HepG2 (cell line): ENCODE results near the gene ZWILCH. TPM values are rescaled to one million over a fixed set of nuclear protein-coding genes. Genes with fewer than 3 reads are reported as not detected.

Experiments
- ASH2L ChIP-seq: fragments of 300-600, 200-600 bp; sonication (generic); IDR thresholded peaks from 2 replicates; pipeline ENCODE4 v1.7.0; 2017; ENCODE audit warnings: low read depth, mild to moderate bottlenecking, moderate library complexity, mixed read lengths, low read length; ENCODE audit not compliant: insufficient read length
- ATM ChIP-seq: fragments of 450-650 bp; IDR thresholded peaks from 2 replicates; pipeline ENCODE4 v1.7.1; 2017; ENCODE audit warnings: mild to moderate bottlenecking, borderline replicate concordance
- BRD4 ChIP-seq: sonication (generic); formaldehyde crosslinking; IDR thresholded peaks from 2 replicates; pipeline ENCODE4 v1.4.0; 2020; ENCODE audit warnings: missing genetic modification reagents
- FOXK1 ChIP-seq: sonication (generic); formaldehyde crosslinking; IDR thresholded peaks from 2 replicates; pipeline ENCODE4 v1.4.0; 2020; ENCODE audit warnings: low read depth, missing genetic modification reagents, borderline replicate concordance
- KDM3A ChIP-seq: IDR thresholded peaks from 2 replicates; pipeline ENCODE4 v1.6.1; 2018; ENCODE audit warnings: low read depth, missing compliant biosample characterization
- KLF15 ChIP-seq: sonication (generic); formaldehyde crosslinking; IDR thresholded peaks from 2 replicates; pipeline ENCODE4 v1.8.1; 2023; ENCODE audit warnings: borderline replicate concordance, mild to moderate bottlenecking, inconsistent platforms, missing genetic modification reagents, mixed read lengths
- NKX3-1 ChIP-seq: sonication (generic); formaldehyde crosslinking; IDR thresholded peaks from 2 replicates; pipeline ENCODE4 v1.5.0; 2020; ENCODE audit warnings: missing genetic modification reagents
- REPIN1 ChIP-seq: sonication (generic); formaldehyde crosslinking; IDR thresholded peaks from 2 replicates; pipeline ENCODE4 v1.8.0; 2022; ENCODE audit warnings: missing genetic modification reagents, low read depth, mild to moderate bottlenecking, borderline replicate concordance
- REXO4 ChIP-seq: sonication (generic); formaldehyde crosslinking; IDR thresholded peaks from 2 replicates; pipeline ENCODE4 v1.8.0; 2022; ENCODE audit warnings: missing genetic modification reagents, mild to moderate bottlenecking, borderline replicate concordance
- RFX3 ChIP-seq: IDR thresholded peaks from 2 replicates; pipeline ENCODE4 v1.6.1; 2016; ENCODE audit warnings: missing biosample characterization, missing genetic modification reagents
- RFXANK ChIP-seq: IDR thresholded peaks from 2 replicates; pipeline ENCODE4 v1.6.1; 2016
- SMAD3 ChIP-seq: sonication (generic); formaldehyde crosslinking; IDR thresholded peaks from 2 replicates; pipeline ENCODE4 v1.4.0; 2020; ENCODE audit warnings: missing genetic modification reagents
- U2AF1 ChIP-seq: fragments of 200-400 bp; formaldehyde crosslinking; optimal IDR thresholded peaks from 2 replicates; pipeline ENCODE3; 2017; ENCODE audit warnings: mild to moderate bottlenecking, low read depth, low read length
- ZBTB1 ChIP-seq: sonication (generic); formaldehyde crosslinking; IDR thresholded peaks from 2 replicates; pipeline ENCODE4 v1.4.0; 2020; ENCODE audit warnings: missing genetic modification reagents, borderline replicate concordance
- ZBTB4 ChIP-seq: sonication (generic); formaldehyde crosslinking; IDR thresholded peaks from 2 replicates; pipeline ENCODE4 v1.4.0; 2020; ENCODE audit warnings: missing genetic modification reagents, mild to moderate bottlenecking, borderline replicate concordance
- ZNF557 ChIP-seq: sonication (generic); formaldehyde crosslinking; IDR thresholded peaks from 2 replicates; pipeline ENCODE4 v1.4.0; 2020; ENCODE audit warnings: missing genetic modification reagents
- ZNF7 ChIP-seq: IDR thresholded peaks from 2 replicates; pipeline ENCODE4 v1.6.1; 2016; ENCODE audit warnings: missing biosample characterization, missing genetic modification reagents
- polyA plus RNA-seq, 8 experiments: library from polyadenylated mRNA; depleted of rRNA in 3 of 8; stranded (reverse) in 7 of 8; unstranded in 1 of 8; fragments of >200 nt; fragmentation: Illumina TruSeq in 4 of 8; extraction: Trizol in 4 of 8; gene quantifications; 2 replicates each; pipeline versions ENCODE4 v1.2.1 to v1.2.3, GENCODE V29; 2011 to 2016; ENCODE audit warnings: low read depth in 4 of 8, missing spikeins in 1 of 8, mixed read lengths in 1 of 8; ENCODE audit not compliant: insufficient read depth in 1 of 8
- total RNA-seq, 5 experiments: library from RNA; depleted of rRNA; stranded (reverse); fragments of >200 nt; fragmentation: Illumina TruSeq; extraction: Trizol; gene quantifications; 2 replicates each; pipeline ENCODE4 v1.2.3, GENCODE V29; 2016; ENCODE audit warnings: low read depth in 1 of 5
- TF ChIP-seq, protein P1 (sequence below): IDR thresholded peaks from 2 replicates; pipeline ENCODE4 v1.6.1; 2016; ENCODE audit warnings: low read depth
- TF ChIP-seq, protein P2 (sequence below): IDR thresholded peaks from 2 replicates; pipeline ENCODE4 v1.6.1; 2016; ENCODE audit warnings: low read depth, missing genetic modification reagents, missing compliant biosample characterization

ZWILCH gene
- total and polyA plus RNA-seq, 2 of the 13 experiments (the other 11 are each of a cell fraction or from before 2014, with no cell fraction given), result 9.5 to 27.8 TPM

DNA sequence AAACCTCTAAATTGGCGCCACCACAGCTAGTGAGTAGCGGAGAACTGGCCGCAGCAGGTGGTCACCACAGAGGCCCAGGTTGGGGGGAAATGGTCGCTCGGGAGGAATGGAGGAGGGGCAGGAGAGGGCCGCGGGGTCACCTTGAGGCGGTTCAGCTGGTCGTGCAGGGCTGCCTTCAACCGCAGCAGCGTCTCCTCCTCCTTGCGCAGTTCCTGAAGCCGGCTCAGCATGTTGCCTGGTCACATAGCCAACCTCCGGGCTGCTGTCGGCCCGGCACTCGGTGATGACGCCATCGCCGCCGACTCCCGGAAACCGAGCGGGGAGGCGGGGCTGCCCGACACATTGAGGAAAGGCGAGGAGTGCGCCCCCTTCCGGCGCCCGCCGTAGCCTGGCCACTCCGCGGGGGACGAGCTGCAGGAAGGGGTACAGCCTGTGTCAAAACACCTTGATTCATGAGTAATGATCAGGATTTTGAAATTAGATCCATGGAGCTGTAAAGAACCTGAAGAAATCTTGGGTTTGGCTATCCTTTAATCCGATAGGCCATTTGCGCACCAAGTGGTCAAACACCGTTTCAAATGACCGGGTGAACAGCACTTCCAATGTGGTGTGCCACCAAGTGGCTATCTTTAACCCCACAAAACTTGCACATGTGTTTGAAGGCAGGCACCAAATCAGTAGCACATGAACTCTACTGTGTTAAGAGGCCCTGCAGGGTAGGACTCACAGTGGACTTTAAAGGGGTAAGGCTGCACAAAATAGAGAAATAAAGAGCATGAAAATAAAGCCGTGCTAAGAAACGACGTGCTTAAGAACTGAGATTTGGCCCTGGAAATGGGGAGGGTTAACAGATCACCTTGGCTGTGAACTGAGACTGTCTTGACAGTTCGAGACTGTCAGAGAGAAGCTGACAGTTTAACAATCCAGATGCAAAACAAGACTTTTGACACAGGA, 7.3 kb upstream of the ZWILCH start, which contains the start of gene SNAPC5 (continued):
- TF ChIP-seq ZNF557 (CRISPR knock-in tag) (no peak), ZBTB1 (CRISPR knock-in tag) (no peak), ATM (no peak), ASH2L (peak; percentile 82), RFXANK (CRISPR knock-in tag) (no peak), U2AF1 (peak; percentile 38), RFX3 (no peak), BRD4 (CRISPR knock-in tag) (peak; percentile 34; the same call in 1 of the 2 replicates), NKX3-1 (no peak), KLF15 (peak; percentile 26; the same call in 1 of the 2 replicates), REXO4 (no peak), ZNF7 (CRISPR knock-in tag) (no peak), ZBTB4 (CRISPR knock-in tag) (peak; percentile 58; the same call in 1 of the 2 replicates), FOXK1 (peak; percentile 91), REPIN1 (CRISPR knock-in tag) (peak; percentile 97), KDM3A (CRISPR knock-in tag) (peak; percentile 91), SMAD3 (peak; percentile 77; the same call in 1 of the 2 replicates)
- TF ChIP-seq, protein P1, sequence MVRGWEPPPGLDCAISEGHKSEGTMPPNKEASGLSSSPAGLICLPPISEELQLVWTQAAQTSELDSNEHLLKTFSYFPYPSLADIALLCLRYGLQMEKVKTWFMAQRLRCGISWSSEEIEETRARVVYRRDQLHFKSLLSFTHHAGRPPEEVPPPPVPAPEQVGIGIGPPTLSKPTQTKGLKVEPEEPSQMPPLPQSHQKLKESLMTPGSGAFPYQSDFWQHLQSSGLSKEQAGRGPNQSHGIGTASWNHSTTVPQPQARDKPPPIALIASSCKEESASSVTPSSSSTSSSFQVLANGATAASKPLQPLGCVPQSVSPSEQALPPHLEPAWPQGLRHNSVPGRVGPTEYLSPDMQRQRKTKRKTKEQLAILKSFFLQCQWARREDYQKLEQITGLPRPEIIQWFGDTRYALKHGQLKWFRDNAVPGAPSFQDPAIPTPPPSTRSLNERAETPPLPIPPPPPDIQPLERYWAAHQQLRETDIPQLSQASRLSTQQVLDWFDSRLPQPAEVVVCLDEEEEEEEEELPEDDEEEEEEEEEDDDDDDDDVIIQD, result no peak; the same call in 1 of the 2 replicates
- TF ChIP-seq, protein P2, sequence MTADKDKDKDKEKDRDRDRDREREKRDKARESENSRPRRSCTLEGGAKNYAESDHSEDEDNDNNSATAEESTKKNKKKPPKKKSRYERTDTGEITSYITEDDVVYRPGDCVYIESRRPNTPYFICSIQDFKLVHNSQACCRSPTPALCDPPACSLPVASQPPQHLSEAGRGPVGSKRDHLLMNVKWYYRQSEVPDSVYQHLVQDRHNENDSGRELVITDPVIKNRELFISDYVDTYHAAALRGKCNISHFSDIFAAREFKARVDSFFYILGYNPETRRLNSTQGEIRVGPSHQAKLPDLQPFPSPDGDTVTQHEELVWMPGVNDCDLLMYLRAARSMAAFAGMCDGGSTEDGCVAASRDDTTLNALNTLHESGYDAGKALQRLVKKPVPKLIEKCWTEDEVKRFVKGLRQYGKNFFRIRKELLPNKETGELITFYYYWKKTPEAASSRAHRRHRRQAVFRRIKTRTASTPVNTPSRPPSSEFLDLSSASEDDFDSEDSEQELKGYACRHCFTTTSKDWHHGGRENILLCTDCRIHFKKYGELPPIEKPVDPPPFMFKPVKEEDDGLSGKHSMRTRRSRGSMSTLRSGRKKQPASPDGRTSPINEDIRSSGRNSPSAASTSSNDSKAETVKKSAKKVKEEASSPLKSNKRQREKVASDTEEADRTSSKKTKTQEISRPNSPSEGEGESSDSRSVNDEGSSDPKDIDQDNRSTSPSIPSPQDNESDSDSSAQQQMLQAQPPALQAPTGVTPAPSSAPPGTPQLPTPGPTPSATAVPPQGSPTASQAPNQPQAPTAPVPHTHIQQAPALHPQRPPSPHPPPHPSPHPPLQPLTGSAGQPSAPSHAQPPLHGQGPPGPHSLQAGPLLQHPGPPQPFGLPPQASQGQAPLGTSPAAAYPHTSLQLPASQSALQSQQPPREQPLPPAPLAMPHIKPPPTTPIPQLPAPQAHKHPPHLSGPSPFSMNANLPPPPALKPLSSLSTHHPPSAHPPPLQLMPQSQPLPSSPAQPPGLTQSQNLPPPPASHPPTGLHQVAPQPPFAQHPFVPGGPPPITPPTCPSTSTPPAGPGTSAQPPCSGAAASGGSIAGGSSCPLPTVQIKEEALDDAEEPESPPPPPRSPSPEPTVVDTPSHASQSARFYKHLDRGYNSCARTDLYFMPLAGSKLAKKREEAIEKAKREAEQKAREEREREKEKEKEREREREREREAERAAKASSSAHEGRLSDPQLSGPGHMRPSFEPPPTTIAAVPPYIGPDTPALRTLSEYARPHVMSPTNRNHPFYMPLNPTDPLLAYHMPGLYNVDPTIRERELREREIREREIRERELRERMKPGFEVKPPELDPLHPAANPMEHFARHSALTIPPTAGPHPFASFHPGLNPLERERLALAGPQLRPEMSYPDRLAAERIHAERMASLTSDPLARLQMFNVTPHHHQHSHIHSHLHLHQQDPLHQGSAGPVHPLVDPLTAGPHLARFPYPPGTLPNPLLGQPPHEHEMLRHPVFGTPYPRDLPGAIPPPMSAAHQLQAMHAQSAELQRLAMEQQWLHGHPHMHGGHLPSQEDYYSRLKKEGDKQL (CRISPR knock-in tag), result 0 out of 2 replicates have a peak, but pooled peaks have one; percentile 42
